HEK293 (cell line): ENCODE data around the gene TP73.

Experiments used
- CTCF ChIA-PET: fragments of 350-600 bp; formaldehyde crosslinking; extraction: SDS; loops from one replicate; lab custom pipeline; 2021; ENCODE audit warnings: antibody characterized with exemption; lab: Yijun Ruan, JAX
- POLR2A ChIA-PET: fragments of 300-600 bp; formaldehyde crosslinking; extraction: SDS; loops from one replicate; lab custom pipeline; 2020; ENCODE audit warnings: antibody characterized with exemption, inconsistent platforms; lab: Yijun Ruan, JAX
- H3K27ac ChIP-seq: fragments of 200-500 bp; sonication (Bioruptor generic); 2 replicates; pipeline ENCODE4 v1.5.1; 2014; ENCODE audit warnings: low read depth, low read length, control low read depth, inconsistent platforms; ENCODE audit errors: extremely low read depth
- H3K36me3 ChIP-seq, 2 experiments: fragments of 200-500 bp in 1 of 2; sonication (Bioruptor generic) in 1 of 2; 1 replicate in 1 of 2; 2 replicates in 1 of 2; pipeline ENCODE4 v1.5.1; 2014 to 2017; ENCODE audit warnings: inconsistent platforms in 2 of 2, low read length in 2 of 2; ENCODE audit not compliant: control insufficient read depth in 2 of 2, insufficient read depth in 1 of 2
- H3K4me1 ChIP-seq: fragments of 200-500 bp; sonication (Bioruptor generic); 2 replicates; pipeline ENCODE4 v1.5.1; 2014; ENCODE audit warnings: mild to moderate bottlenecking, low read length, inconsistent platforms; ENCODE audit not compliant: control insufficient read depth, insufficient read depth
- H3K4me3 ChIP-seq: 2 replicates; pipeline ENCODE4 v1.5.1; 2011; ENCODE audit warnings: low read depth, mild to moderate bottlenecking, control low read depth, low read length, moderate library complexity
- H3K9me3 ChIP-seq: fragments of 200-500 bp; sonication (Bioruptor generic); 2 replicates; pipeline ENCODE4 v1.5.1; 2014; ENCODE audit warnings: low read depth, low read length, inconsistent platforms; ENCODE audit not compliant: control insufficient read depth, insufficient read depth
- EGR2 ChIP-seq: fragments of 450-650 bp; formaldehyde crosslinking; IDR thresholded peaks from 2 replicates; pipeline ENCODE4 v1.5.1; 2016; ENCODE audit warnings: low read depth, missing biosample characterization, missing genetic modification characterization
- FEZF1 ChIP-seq: fragments of 450-650 bp; formaldehyde crosslinking; IDR thresholded peaks from 2 replicates; pipeline ENCODE4 v1.5.1; 2016; ENCODE audit warnings: missing biosample characterization, missing genetic modification characterization
- GLIS2 ChIP-seq: fragments of 450-650 bp; formaldehyde crosslinking; IDR thresholded peaks from 2 replicates; pipeline ENCODE4 v1.5.1; 2016; ENCODE audit warnings: missing biosample characterization, missing genetic modification characterization
- HIC1 ChIP-seq: fragments of 450-650 bp; formaldehyde crosslinking; IDR thresholded peaks from 2 replicates; pipeline ENCODE4 v1.5.1; 2016; ENCODE audit warnings: missing biosample characterization, missing genetic modification characterization
- KLF1 ChIP-seq: fragments of 450-650 bp; formaldehyde crosslinking; IDR thresholded peaks from 2 replicates; pipeline ENCODE4 v1.5.1; 2016; ENCODE audit warnings: missing biosample characterization, missing genetic modification characterization
- KLF9 ChIP-seq: fragments of 450-650 bp; formaldehyde crosslinking; IDR thresholded peaks from 2 replicates; pipeline ENCODE4 v1.5.1; 2016; ENCODE audit warnings: missing biosample characterization, missing genetic modification characterization, low read depth
- SCRT2 ChIP-seq: fragments of 450-650 bp; formaldehyde crosslinking; IDR thresholded peaks from 2 replicates; pipeline ENCODE4 v1.5.1; 2016; ENCODE audit warnings: missing biosample characterization, missing genetic modification characterization
- SP2 ChIP-seq: fragments of 450-650 bp; formaldehyde crosslinking; IDR thresholded peaks from 2 replicates; pipeline ENCODE4 v1.5.1; 2016; ENCODE audit warnings: missing biosample characterization, missing genetic modification characterization
- ZFHX2 ChIP-seq: fragments of 450-650 bp; formaldehyde crosslinking; conservative IDR thresholded peaks from 2 replicates; pipeline ENCODE4 v1.5.1; 2016; ENCODE audit warnings: missing biosample characterization, missing genetic modification characterization
- ZIC2 ChIP-seq: fragments of 450-650 bp; formaldehyde crosslinking; IDR thresholded peaks from 2 replicates; pipeline ENCODE4 v1.5.1; 2016; ENCODE audit warnings: missing biosample characterization, missing genetic modification characterization
- ZNF112 ChIP-seq: fragments of 450-650 bp; formaldehyde crosslinking; IDR thresholded peaks from 2 replicates; pipeline ENCODE4 v1.5.0; 2017; ENCODE audit warnings: missing biosample characterization, missing genetic modification characterization
- ZNF560 ChIP-seq: fragments of 450-650 bp; formaldehyde crosslinking; IDR thresholded peaks from 2 replicates; pipeline ENCODE4 v1.5.1; 2017; ENCODE audit warnings: missing biosample characterization, missing genetic modification characterization, borderline replicate concordance
- ZSCAN30 ChIP-seq: fragments of 450-650 bp; IDR thresholded peaks from 2 replicates; pipeline ENCODE4 v1.5.1; 2018; ENCODE audit warnings: missing biosample characterization, mild to moderate bottlenecking, missing genetic modification characterization, moderate library complexity

TP73 gene

DNA sequence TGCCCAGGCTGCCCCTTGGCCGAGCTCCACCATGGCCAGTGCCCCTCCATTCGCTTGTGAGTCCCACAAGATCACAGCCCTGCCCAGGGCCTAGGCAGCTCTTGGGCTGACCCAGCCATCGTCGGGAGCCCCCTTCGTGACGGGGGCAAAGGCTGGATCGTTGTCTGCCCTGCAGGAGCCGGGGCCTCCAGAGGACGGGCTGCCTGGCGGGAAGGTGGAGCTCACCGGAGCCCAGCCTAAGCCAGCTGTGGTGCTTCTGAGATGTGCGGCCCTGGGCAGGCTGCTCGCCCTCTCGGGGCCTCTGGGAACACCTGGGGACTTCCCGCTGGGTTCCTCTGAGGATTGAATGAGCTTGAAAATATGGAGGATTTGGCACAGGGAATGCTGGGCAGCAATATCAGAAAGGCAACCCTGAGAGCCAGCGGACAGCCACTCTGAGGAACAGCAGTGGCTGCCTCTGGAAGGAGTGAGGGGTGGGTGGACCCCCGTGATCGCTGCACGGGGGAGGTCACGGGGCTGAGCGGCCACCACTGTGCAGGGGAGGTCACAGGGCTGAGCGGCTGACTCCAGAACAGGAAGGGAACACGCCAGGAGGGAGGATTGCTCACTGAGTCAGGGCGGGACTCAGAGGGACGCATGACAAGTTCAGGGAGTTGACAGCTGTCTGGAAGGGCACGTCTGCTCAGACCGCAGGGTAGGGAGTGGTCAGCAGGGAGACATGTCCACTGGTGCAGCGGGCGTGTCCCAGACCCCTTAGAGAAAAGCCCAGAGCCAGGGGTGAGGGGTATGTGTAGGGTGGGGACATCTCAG is 19.3 kb downstream of the TP73 start:
- ChIA-PET POLR2A (no interaction called here), CTCF (interaction anchor here (0.7 kb wide), 1 partner anchor 52 kb away, joined by 6 read pairs; no protein-coding TSS in a partner anchor)
- no peak overlapping the region for H3K4me3 ChIP-seq

GRCh38 chr1:3672231-3672970 is 20.1 kb downstream of the TP73 start:
- Histone ChIP-seq H3K4me1 (peaks cover 2% of the 10 kb centered on the region; the same call in 1 of the 2 replicates), H3K27ac (no peak overlapping the region), H3K36me3 (no peaks in the 10 kb centered on the region), H3K9me3 (no peaks in the 10 kb centered on the region), H3K4me3 (no peak overlapping the region)
- ChIA-PET POLR2A (no interaction called here), CTCF (interaction anchor here (0.6 to 0.7 kb wide), 2 partner anchors 53 to 56 kb away, joined by 3 to 6 read pairs; no protein-coding TSS in a partner anchor)
- TF ChIP-seq SP2 (tag by site-specific recombination): peak; percentile 22; the same call in 1 of the 2 replicates
- TF ChIP-seq ZFHX2 (tag by site-specific recombination): peak; percentile 38; the same call in 1 of the 2 replicates
- no peak for TF ChIP-seq KLF9 (tag by site-specific recombination)
- no peak for TF ChIP-seq KLF1 (tag by site-specific recombination)
- peak; percentile 35; the same call in 1 of the 2 replicates for TF ChIP-seq SCRT2 (tag by site-specific recombination)

More for the DNA sequence above, 19.3 kb downstream of the TP73 start:
- Histone ChIP-seq H3K9me3 (no peaks in the 10 kb centered on the region), H3K36me3 (no peaks in the 10 kb centered on the region), H3K4me1 (peaks cover 2% of the 10 kb centered on the region; the same call in 1 of the 2 replicates), H3K27ac (no peak overlapping the region)
- TF ChIP-seq GLIS2 (tag by site-specific recombination) (peak; percentile 25; the same call in 1 of the 2 replicates), ZNF112 (tag by site-specific recombination) (no peak), ZIC2 (tag by site-specific recombination) (peak; percentile 92)

- Histone ChIP-seq H3K4me1 (peaks cover 2% of the 10 kb centered on the region; the same call in 1 of the 2 replicates), H3K27ac (no peak overlapping the region), H3K36me3 (no peaks in the 10 kb centered on the region), H3K9me3 (no peaks in the 10 kb centered on the region), H3K4me3 (no peak overlapping the region)
- ChIA-PET POLR2A (no interaction called here), CTCF (no interaction called here)
- TF ChIP-seq ZSCAN30 (tag by site-specific recombination): no peak
- TF ChIP-seq FEZF1 (tag by site-specific recombination): no peak
- TF ChIP-seq ZNF560 (tag by site-specific recombination): no peak
- peak; percentile 52; the same call in 1 of the 2 replicates for TF ChIP-seq HIC1 (tag by site-specific recombination)
- 0 out of 2 replicates have a peak, but pooled peaks have one; percentile 11 for TF ChIP-seq EGR2 (tag by site-specific recombination)
Measured at GRCh38 chr1:3672971-3673361, 20.6 kb downstream of the TP73 start.
